GM23248 (cell line): ENCODE data around the gene KIF18B. TPM values are rescaled to one million over a fixed set of nuclear protein-coding genes. Genes with fewer than 3 reads are reported as not detected.

ENCODE experiments used
- DNase-seq: peaks from one replicate; pipeline ENCODE4 v3.0.0-alpha.2; 2015
- H2AFZ ChIP-seq: fragments of 200-600 bp; sonication (generic); 2 replicates; pipeline ENCODE4 v1.6.1; 2016; ENCODE audit warnings: antibody characterized with exemption
- H3F3A ChIP-seq: fragments of 200-600 bp; sonication (generic); 2 replicates; pipeline ENCODE4 v1.6.1; 2016; ENCODE audit warnings: mild to moderate bottlenecking, antibody characterized with exemption, mixed run types; ENCODE audit not compliant: insufficient read depth
- H3K27ac ChIP-seq: fragments of 200-600 bp; sonication (generic); 2 replicates; pipeline ENCODE4 v1.5.1; 2016; ENCODE audit warnings: mild to moderate bottlenecking
- H3K27me3 ChIP-seq: fragments of 200-600 bp; sonication (generic); replicated peaks from 2 replicates; pipeline ENCODE4 v1.6.1; 2016; ENCODE audit warnings: mild to moderate bottlenecking; ENCODE audit not compliant: insufficient read depth
- H3K36me3 ChIP-seq: fragments of 200-600 bp; sonication (generic); 2 replicates; pipeline ENCODE4 v1.6.1; 2016; ENCODE audit warnings: low read depth, mild to moderate bottlenecking
- H3K4me1 ChIP-seq: fragments of 200-600 bp; sonication (generic); 2 replicates; pipeline ENCODE4 v1.6.1; 2016; ENCODE audit warnings: mild to moderate bottlenecking; ENCODE audit not compliant: insufficient read depth
- H3K4me2 ChIP-seq: fragments of 200-600 bp; sonication (generic); one replicate; pipeline ENCODE4 v1.6.1; 2016; ENCODE audit warnings: mild to moderate bottlenecking; ENCODE audit not compliant: unreplicated experiment
- H3K4me3 ChIP-seq: fragments of 200-600 bp; sonication (generic); 2 replicates; pipeline ENCODE4 v1.5.1; 2016; ENCODE audit warnings: mild to moderate bottlenecking
- H3K79me2 ChIP-seq: fragments of 200-600 bp; sonication (generic); 2 replicates; pipeline ENCODE4 v1.6.1; 2016; ENCODE audit warnings: mild to moderate bottlenecking; ENCODE audit not compliant: insufficient read depth
- H3K9ac ChIP-seq: fragments of 200-600 bp; sonication (generic); 2 replicates; pipeline ENCODE4 v1.6.1; 2016; ENCODE audit warnings: mild to moderate bottlenecking
- H3K9me2 ChIP-seq: fragments of 200-600 bp; sonication (generic); 2 replicates; pipeline ENCODE4 v1.6.1; 2016; ENCODE audit warnings: mixed run types, mild to moderate bottlenecking, moderate library complexity; ENCODE audit not compliant: insufficient read depth
- H3K9me3 ChIP-seq: fragments of 200-600 bp; sonication (generic); one replicate; pipeline ENCODE4 v1.6.1; 2017; ENCODE audit warnings: low read depth
- H4K20me1 ChIP-seq: fragments of 200-600 bp; sonication (generic); 2 replicates; pipeline ENCODE4 v1.6.0; 2016; ENCODE audit not compliant: insufficient read depth
- EZH2 ChIP-seq: fragments of 200-600 bp; sonication (generic); IDR thresholded peaks from 2 replicates; pipeline ENCODE4 v1.6.1; 2018; ENCODE audit warnings: antibody characterized with exemption, mild to moderate bottlenecking; ENCODE audit not compliant: insufficient read depth, poor library complexity, severe bottlenecking
- EZH2phosphoT487 ChIP-seq: fragments of 200-600 bp; sonication (generic); IDR thresholded peaks from 2 replicates; pipeline ENCODE4 v1.6.1; 2018; ENCODE audit warnings: antibody characterized with exemption, moderate library complexity, mild to moderate bottlenecking, low read depth; ENCODE audit not compliant: insufficient read depth
- WGBS, 2 experiments: methylation state at CpG; one replicate each; pipeline ENCODE4 v1.1.6; 2015 to 2017; ENCODE audit warnings: low lambda C conversion rate in 2 of 2, low coverage in 1 of 2; ENCODE audit errors: missing lambda C conversion rate in 2 of 2; 5-methylcytosine and 5-hydroxymethylcytosine counted together
- in situ Hi-C: fragments of 300-500 bp; cut with MboI; formaldehyde crosslinking; loops from 2 replicates; pipeline ENCODE4 v1.15.0; 2020
- polyA plus RNA-seq: library from polyadenylated mRNA; unstranded; fragments of >200 nt; fragmentation: Nextera tagmentation; extraction: Ambion mirVana; gene quantifications from 2 replicates; pipeline ENCODE4 v1.2.1, GENCODE V29; 2016
- total RNA-seq: library from RNA; depleted of rRNA; stranded (reverse); fragments of >200 nt; shearing (Covaris generic); gene quantifications from 2 replicates; pipeline ENCODE4 v1.2.3, GENCODE V29; 2014

The KIF18B gene
- total and polyA plus RNA-seq, 2 experiments from 2014 or later: 2.1 to 4.5 TPM

- H3K27ac ChIP-seq: no peak overlapping the region
- peaks cover 9% of the 10 kb centered on the region; the same call in 1 of the 2 replicates for H3K36me3 ChIP-seq
- H2AFZ ChIP-seq: no peak overlapping the region
- H4K20me1 ChIP-seq: no peaks in the 10 kb centered on the region
- in situ Hi-C loops: no loop called here
- peaks cover 4% of the 10 kb centered on the region for H3F3A ChIP-seq
- H3K4me3 ChIP-seq: no peak overlapping the region
- peaks cover 35% of the 10 kb centered on the region for H3K79me2 ChIP-seq
- H3K9ac ChIP-seq: no peak overlapping the region
- TF ChIP-seq EZH2phosphoT487: no peak
- TF ChIP-seq EZH2: no peak
- DNase-seq: no peak
- no peaks in the 10 kb centered on the region for H3K27me3 ChIP-seq
- WGBS, 2 experiments: 96 to 98% methylated on average over 8 to 9 of the region's 9 CpGs
- no peaks in the 10 kb centered on the region for H3K9me2 ChIP-seq
- H3K4me1 ChIP-seq: peaks cover 6% of the 10 kb centered on the region
- no peaks in the 10 kb centered on the region for H3K9me3 ChIP-seq
- no peak overlapping the region for H3K4me2 ChIP-seq
Measured at GRCh38 chr17:44935116-44935515, 12.5 kb downstream of the KIF18B start.

GRCh38 chr17:44934745-44935105, 12.8 kb downstream of the KIF18B start:
- in situ Hi-C loops: no loop called here
- 0 out of 2 replicates have a peak, but pooled peaks cover 2% of the 10 kb centered on the region for H3K4me1 ChIP-seq
- H3K9ac ChIP-seq: no peak overlapping the region
- peaks cover 31% of the 10 kb centered on the region for H3K79me2 ChIP-seq
- no peaks in the 10 kb centered on the region for H4K20me1 ChIP-seq
- H3K4me2 ChIP-seq: no peak overlapping the region
- H3F3A ChIP-seq: no peaks in the 10 kb centered on the region; the same call in 1 of the 2 replicates
- H3K4me3 ChIP-seq: no peak overlapping the region
- no peak overlapping the region for H3K27ac ChIP-seq
- H3K27me3 ChIP-seq: no peaks in the 10 kb centered on the region
- no peak for DNase-seq
- WGBS, 2 experiments: 93 to 97% methylated on average over 10 of the region's 10 CpGs
- H3K36me3 ChIP-seq: peaks cover 9% of the 10 kb centered on the region; the same call in 1 of the 2 replicates
- H2AFZ ChIP-seq: no peak overlapping the region
- H3K9me3 ChIP-seq: no peaks in the 10 kb centered on the region
- no peaks in the 10 kb centered on the region for H3K9me2 ChIP-seq
- TF ChIP-seq EZH2 (no peak), EZH2phosphoT487 (no peak)

GRCh38 chr17:44933824-44934744, 13.5 kb downstream of the KIF18B start:
- Histone ChIP-seq H3K4me2 (no peak overlapping the region), H3K9me3 (no peaks in the 10 kb centered on the region), H3K36me3 (peaks cover 9% of the 10 kb centered on the region; the same call in 1 of the 2 replicates), H3K79me2 (peaks cover 25% of the 10 kb centered on the region), H3K9ac (no peak overlapping the region), H3F3A (no peaks in the 10 kb centered on the region; the same call in 1 of the 2 replicates), H3K4me3 (no peak overlapping the region), H3K27ac (no peak overlapping the region), H3K9me2 (no peaks in the 10 kb centered on the region), H3K4me1 (no peaks in the 10 kb centered on the region), H2AFZ (no peak overlapping the region), H3K27me3 (no peaks in the 10 kb centered on the region), H4K20me1 (no peaks in the 10 kb centered on the region)
- whole genome bisulfite sequencing, 2 experiments: 99% methylated on average over 30 to 34 of the region's 34 CpGs
- in situ Hi-C loops: no loop called here
- TF ChIP-seq EZH2: no peak
- TF ChIP-seq EZH2phosphoT487: no peak
- DNase-seq: no peak

- Histone ChIP-seq H3K4me2 (no peak overlapping the region), H3K4me3 (no peak overlapping the region), H3K27ac (no peak overlapping the region), H3K9me3 (no peaks in the 10 kb centered on the region), H3K79me2 (peaks cover 12% of the 10 kb centered on the region), H3K36me3 (peaks cover 5% of the 10 kb centered on the region; the same call in 1 of the 2 replicates), H3K9me2 (no peaks in the 10 kb centered on the region), H3K27me3 (no peaks in the 10 kb centered on the region), H3K4me1 (no peaks in the 10 kb centered on the region), H4K20me1 (no peaks in the 10 kb centered on the region), H3K9ac (no peak overlapping the region), H3F3A (no peaks in the 10 kb centered on the region; the same call in 1 of the 2 replicates), H2AFZ (no peak overlapping the region)
- WGBS, 2 experiments: 91 to 94% methylated on average over 6 of the region's 6 CpGs
- no peak for DNase-seq
- no peak for TF ChIP-seq EZH2phosphoT487
- TF ChIP-seq EZH2: no peak
- in situ Hi-C loops: no loop called here
Measured at GRCh38 chr17:44932787-44933097, 14.8 kb downstream of the KIF18B start.
